GM06990 (cell line): ENCODE data around the gene MYRF.

ENCODE experiments used
- DNase-seq: peaks from one replicate; pipeline ENCODE4 v3.0.0-alpha.2; 2011; ENCODE audit not compliant: insufficient read length; ENCODE audit errors: extremely low read depth
- H3K27me3 ChIP-seq: replicated peaks from 2 replicates; pipeline ENCODE4 v1.6.0; 2011; ENCODE audit warnings: low read length; ENCODE audit not compliant: control insufficient read depth, insufficient read depth
- H3K36me3 ChIP-seq: 2 replicates; pipeline ENCODE4 v1.5.1; 2011; ENCODE audit warnings: low read length; ENCODE audit not compliant: control insufficient read depth, insufficient read depth
- H3K4me3 ChIP-seq: replicated peaks from 2 replicates; pipeline ENCODE4 v1.5.1; 2011; ENCODE audit warnings: low read depth, mild to moderate bottlenecking, control low read depth, low read length
- CTCF ChIP-seq: IDR thresholded peaks from 2 replicates; pipeline ENCODE4 v1.5.1; 2011; ENCODE audit warnings: low read length, control low read depth, mild to moderate bottlenecking, inconsistent platforms; ENCODE audit not compliant: insufficient read depth, poor library complexity, severe bottlenecking

Gene MYRF

GRCh38 chr11:61728066-61728939, 24.1 kb upstream of the MYRF start:
- no peaks in the 10 kb centered on the region for H3K36me3 ChIP-seq
- H3K27me3 ChIP-seq, result no peaks in the 10 kb centered on the region; the same call in 1 of the 2 replicates
- DNase-seq, result no peak
- H3K4me3 ChIP-seq, result no peak overlapping the region
- TF ChIP-seq CTCF, result no peak

GRCh38 chr11:61728940-61729219, 23.6 kb upstream of the MYRF start:
- Histone ChIP-seq H3K4me3 (no peak overlapping the region), H3K27me3 (no peaks in the 10 kb centered on the region; the same call in 1 of the 2 replicates), H3K36me3 (no peaks in the 10 kb centered on the region)
- no peak for TF ChIP-seq CTCF
- no peak for DNase-seq

- no peak for TF ChIP-seq CTCF
- no peak for DNase-seq
Measured at GRCh38 chr11:61730240-61730994, 22.0 kb upstream of the MYRF start.

GRCh38 chr11:61731211-61731951, 21.1 kb upstream of the MYRF start:
- DNase-seq, result no peak
- Histone ChIP-seq H3K27me3 (no peaks in the 10 kb centered on the region; the same call in 1 of the 2 replicates), H3K4me3 (no peak overlapping the region), H3K36me3 (no peaks in the 10 kb centered on the region)
- no peak for TF ChIP-seq CTCF

More at GRCh38 chr11:61730240-61730994, 22.0 kb upstream of the MYRF start:
- H3K36me3 ChIP-seq, result no peaks in the 10 kb centered on the region
- H3K27me3 ChIP-seq, result no peaks in the 10 kb centered on the region; the same call in 1 of the 2 replicates
- H3K4me3 ChIP-seq, result no peak overlapping the region

- Histone ChIP-seq H3K27me3 (no peaks in the 10 kb centered on the region; the same call in 1 of the 2 replicates), H3K36me3 (no peaks in the 10 kb centered on the region)
- no peak for TF ChIP-seq CTCF
Measured at GRCh38 chr11:61731952-61732675, 20.3 kb upstream of the MYRF start.

More at GRCh38 chr11:61731952-61732675, 20.3 kb upstream of the MYRF start:
- no peak for DNase-seq
- no peak overlapping the region for H3K4me3 ChIP-seq
